ENCODE measurements around the gene TUBB3.
"Not testable (repeated sequence)": the region's sequence is repeated elsewhere in the genome, so short reads cannot be mapped to it uniquely, and the experiment has no call there.

The TUBB3 gene

GRCh38 chr16:89903908-89904515 is 19.1 kb upstream of the TUBB3 start:
- DNase-seq: no peak

DNA sequence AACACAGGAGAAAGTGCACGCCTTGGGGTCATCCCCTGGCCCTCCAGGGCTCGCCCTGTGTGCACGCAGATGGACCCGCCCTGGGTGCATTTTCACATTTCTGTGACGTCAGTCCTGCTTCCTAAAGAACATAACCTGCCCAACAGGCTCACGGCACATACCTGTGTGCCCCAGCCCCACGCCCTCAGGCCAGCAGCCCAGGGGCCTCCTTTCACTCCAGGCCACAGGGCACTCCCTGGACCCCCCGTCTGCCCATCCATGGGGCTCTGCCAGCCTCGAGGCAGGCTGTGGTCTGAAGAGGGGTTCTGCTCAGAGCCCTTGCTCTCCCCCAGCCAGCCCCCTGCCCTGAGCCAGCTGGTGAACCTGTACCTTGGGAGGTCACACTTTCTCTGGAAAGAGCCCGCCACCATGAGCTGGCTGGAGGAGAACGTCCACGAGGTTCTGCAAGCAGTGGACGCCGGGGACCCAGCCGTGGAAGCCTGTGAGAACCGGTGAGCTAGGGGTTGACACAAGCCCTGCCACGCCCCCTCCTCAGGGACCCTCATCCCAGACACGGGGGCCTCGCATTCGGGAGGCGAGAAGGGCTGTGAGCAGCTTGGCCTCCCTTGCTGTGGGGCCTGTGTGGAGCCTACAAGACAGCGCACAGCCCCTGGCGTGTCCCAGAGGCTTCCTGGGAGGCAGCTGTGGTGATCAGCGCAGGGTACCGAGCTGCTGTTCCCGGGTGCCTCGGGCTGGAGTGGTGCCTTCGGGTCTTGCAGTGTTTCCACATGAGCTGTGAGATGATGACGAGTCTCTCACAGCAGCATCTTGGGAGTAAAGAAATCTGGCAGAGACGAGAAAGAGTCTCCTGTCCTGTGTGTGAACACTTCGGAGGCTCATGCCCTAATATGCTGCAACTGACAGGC is 18.3 kb upstream of the TUBB3 start:
- no peak for DNase-seq

DNA sequence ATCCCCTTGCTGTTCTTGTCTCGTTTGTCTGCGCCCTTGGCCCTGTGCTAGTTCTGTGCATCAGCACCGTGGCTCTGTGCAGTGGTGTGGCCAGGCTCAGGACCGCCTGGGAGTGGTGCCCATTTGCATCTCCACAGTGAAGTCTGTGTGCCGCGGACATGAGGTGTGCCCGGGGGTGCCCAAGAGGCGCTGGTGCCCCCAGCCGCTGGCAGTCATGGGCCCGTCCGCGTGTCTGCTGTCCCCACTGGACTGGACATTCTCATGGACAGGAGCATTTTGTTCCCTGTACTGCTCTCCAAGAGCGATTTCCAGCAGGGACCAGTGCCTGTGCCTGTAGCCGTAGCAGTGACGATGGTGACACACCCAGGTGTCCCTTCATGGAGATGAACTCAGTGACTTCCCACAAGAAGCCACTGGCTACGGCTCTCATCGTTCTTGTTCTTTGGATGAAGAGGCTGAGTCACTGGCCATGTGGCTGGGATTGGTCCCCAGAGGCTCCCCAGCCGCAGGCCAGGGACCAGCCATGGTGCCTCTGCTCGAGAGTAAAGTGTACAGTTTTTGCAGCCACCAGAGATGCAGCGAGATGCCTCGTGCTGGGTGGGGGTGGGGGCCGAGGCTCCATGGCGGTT is 17.5 kb upstream of the TUBB3 start:
- no peak for DNase-seq

GRCh38 chr16:89906140-89907025 is 16.8 kb upstream of the TUBB3 start:
- DNase-seq: no peak

DNA sequence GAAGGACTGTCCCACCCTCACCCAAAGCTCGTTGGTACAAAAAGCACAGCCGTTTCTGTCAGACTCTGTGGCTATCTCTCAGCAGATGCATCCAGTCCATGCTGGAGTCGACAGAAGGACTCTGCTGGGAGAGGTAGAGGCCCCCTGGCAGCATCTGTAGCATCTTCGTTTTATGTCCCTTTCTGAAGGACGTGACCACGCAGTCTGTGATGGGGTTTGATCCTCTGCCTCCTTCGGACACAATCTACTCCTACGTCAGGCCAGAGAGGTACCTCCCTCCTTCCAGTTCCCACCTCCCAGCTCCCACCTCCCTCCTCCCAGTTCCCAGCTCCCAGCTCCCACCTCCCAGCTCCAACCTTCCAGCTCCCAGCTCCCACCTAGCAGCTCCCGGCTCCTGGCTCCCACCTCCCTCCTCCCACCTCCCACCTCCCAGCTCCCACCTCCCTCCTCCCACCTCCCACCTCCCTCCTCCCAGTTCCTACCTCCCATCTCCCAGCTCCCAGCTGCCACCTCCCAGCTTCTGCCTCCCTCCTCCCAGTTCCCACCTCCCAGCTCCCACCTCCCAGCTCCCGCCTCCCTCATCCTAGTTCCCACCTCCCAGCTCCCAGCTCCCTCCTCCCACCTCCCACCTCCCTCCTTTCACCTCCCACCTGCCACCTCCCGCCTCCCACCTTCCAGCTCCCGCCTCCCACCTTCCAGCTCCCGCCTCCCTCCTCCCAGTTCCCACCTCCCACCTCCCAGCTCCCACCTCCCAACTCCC is 15.9 kb upstream of the TUBB3 start:
- no peak for DNase-seq

DNA sequence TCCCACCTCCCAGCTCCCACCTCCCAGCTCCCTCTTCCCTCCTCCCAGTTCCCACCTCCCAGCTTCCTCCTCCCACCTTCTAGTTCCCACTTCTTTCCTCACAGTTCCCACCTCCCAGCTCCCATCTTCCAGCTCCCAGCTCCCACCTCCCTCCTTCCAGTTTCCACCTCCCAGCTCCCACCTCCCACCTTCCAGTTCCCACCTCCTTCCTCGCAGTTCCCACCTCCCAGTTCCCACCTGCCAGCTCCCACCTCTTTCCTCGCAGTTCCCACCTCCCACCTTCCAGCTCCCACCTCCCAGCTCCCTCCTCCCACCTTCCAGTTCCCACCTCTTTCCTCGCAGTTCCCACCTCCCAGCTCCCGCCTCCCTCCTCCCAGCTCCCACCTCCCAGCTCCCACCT is 14.9 kb upstream of the TUBB3 start:
- DNase-seq: no peak

- DNase-seq: peak; percentile 67
Measured at GRCh38 chr16:89909777-89910716, 13.1 kb upstream of the TUBB3 start.

DNA sequence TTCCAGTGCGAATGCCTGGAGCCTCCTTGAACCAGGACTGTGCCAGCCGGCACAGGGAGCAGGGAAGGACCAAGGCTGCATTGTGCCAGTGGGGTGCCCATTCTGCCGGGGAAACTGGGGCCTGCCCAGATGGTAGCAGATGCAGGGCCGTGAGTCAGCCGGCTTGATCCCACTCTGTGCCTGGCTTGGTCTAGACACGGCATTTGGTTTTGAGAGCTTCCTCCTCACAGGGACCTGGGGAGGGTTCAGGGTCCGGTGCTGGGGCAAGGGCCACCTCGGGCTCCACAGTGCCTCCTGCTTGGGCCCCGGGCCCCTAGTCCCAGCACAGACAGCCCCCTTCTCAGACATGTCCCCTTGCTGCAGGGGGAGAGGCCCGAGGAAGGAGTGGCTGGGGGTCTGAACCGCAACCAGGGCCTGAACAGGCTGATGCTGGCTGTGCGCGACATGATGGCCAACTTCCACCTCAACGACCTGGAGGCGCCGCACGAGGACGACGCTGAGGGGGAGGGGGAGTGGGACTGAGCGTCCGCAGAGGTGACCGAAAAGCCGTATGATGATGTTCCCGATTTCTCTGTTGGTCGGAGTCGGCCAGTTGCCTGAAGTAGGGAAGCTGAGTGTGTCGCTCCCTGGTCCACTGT is 12.3 kb upstream of the TUBB3 start:
- no peak for DNase-seq

DNA sequence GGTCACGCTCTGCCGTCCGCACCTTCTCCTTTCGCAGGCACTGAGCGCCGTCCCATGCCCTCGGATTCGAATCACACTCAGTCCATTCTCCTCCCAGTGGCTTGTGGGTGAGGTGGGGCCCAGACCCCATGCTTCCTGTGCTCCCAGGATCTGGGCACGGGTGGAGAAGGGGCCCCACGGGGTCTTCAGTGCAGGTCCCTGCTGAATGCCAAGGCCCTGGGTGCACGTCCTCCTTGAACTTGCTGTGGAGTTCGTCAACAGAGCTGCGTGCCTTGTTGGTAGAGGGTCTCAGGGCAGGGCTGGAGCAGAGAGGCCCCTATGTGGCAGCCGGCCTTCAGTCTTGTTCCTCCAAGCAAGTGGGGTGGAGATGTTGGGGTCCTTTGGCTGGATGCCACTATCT is 11.8 kb upstream of the TUBB3 start:
- no peak for DNase-seq

DNA sequence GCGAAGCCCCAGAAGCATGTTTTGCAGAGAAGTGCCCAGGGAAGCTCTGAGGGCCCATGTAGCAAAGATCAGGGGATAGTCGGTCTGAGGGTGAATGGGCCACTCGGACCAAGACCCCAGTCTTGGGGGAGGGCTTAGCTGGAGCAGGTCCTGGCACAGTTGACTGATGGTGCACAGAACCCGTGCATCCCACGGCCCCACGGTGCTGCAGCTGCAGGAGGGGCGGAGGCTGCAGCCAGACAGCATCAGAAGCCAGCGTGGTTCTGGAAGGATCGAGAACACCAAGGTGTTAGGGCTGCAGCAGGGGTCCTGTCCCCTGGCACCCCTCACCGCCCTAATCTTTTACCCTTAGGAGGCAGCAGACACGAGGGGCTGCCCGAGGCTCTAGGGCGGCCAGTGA is 11.0 kb upstream of the TUBB3 start:
- DNase-seq: no peak

- DNase-seq: no peak
Measured at GRCh38 chr16:89912627-89913026, 10.5 kb upstream of the TUBB3 start.

DNA sequence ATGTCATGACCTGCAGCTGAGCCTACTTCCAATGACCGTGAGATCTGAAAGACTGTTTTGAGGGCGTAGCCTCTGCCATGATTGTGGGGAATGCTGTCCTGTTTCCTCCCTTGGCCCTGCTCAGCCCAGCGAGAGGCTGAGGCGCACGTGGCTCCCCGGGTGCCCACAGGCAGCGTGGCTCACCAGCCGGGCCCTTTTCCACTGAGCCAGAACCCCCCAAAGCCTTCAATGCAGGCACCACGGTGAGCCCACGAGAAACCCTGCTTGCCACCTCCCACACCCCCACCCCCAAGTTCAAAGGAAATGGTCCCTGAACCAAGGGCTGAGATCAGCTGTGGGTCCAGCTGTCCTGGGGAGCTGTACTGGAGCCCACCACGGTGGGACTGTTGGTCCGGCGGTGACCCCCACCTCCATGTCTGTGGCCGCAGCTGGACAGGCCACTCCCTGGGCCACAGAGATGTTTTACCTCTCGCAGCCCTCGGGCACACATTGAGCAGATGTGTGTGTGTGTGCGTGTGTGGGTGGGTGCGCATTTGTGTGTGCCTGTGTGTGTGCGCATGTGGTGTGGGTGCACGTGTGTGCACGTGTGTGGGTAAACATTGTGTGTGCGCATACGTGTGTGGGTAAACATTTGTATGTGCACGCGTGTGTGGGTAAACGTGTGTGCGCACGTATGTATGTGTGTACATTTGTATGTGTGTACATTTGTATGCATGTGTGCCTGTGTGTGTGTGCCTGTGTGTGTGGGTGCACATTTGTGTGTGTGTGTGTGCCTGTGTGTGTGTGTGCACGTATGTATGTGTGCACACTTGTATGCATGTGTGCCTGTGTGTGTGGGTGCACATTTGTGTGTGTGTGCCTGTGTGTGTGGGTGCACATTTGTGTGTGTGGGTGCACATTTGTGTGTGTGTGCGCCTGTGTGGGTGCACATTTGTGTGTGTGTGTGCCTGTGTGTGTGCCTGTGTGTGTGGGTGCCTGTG is 9.4 kb upstream of the TUBB3 start:
- no peak for DNase-seq

DNA sequence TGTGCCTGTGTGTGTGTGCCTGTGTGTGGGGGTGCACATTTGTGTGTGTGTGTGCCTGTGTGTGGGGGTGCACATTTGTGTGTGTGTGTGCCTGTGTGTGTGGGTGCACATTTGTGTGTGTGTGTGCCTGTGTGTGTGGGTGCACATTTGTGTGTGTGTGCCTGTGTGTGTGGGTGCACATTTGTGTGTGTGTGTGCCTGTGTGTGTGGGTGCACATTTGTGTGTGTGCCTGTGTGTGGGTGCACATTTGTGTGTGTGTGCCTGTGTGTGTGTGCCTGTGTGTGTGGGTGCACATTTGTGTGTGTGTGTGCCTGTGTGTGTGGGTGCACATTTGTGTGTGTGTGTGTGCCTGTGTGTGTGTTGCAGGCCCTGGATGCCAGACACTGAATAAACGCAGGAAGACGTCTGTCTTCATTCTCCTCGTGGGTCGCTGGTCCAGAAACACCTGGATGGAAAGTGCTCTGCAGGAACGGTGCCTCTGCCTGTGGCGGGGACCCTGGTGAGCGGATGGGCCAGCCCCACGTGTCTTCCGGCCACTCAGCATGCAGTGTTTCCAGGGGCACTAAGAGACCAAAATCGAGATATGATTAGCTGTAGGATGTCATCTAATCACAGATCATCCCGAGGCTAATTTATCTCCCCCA is 8.4 kb upstream of the TUBB3 start:
- DNase-seq: not testable (repeated sequence)

GRCh38 chr16:89915303-89916232 is 7.6 kb upstream of the TUBB3 start:
- no peak for DNase-seq

DNA sequence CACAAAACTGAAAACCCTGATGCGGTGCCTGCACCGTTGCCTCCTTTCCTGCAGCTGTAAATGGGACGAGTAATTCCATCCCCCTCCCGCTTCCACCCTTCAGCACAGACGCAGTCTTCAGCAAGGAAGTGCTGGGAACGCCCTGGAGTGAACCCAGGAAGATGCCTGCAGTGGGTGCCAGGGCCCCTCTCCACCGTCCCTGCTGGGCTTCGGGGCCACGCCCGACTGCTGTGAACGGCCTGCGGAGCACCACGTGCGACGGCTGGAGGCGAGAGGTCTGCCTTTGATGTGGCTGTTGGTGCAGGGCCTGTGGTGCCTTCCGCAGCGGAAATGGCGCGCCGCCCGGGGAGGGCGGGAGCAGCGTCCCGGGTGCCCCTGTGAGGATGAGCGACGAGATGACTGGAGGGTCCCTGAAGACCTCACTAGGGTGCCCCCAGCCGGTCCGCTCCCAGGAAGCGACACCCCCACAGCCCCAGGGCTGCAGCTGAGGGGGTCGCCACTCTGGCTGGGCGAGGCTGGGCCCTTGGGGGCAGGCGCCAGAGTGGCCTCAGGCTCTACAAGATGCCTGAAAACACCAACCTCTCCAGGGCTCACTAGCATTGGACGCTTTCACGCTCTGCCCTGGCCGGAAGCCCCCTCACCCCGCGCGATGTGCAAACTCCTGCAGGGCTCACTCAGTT is 5.2 kb upstream of the TUBB3 start:
- peak; percentile 92 for DNase-seq

DNA sequence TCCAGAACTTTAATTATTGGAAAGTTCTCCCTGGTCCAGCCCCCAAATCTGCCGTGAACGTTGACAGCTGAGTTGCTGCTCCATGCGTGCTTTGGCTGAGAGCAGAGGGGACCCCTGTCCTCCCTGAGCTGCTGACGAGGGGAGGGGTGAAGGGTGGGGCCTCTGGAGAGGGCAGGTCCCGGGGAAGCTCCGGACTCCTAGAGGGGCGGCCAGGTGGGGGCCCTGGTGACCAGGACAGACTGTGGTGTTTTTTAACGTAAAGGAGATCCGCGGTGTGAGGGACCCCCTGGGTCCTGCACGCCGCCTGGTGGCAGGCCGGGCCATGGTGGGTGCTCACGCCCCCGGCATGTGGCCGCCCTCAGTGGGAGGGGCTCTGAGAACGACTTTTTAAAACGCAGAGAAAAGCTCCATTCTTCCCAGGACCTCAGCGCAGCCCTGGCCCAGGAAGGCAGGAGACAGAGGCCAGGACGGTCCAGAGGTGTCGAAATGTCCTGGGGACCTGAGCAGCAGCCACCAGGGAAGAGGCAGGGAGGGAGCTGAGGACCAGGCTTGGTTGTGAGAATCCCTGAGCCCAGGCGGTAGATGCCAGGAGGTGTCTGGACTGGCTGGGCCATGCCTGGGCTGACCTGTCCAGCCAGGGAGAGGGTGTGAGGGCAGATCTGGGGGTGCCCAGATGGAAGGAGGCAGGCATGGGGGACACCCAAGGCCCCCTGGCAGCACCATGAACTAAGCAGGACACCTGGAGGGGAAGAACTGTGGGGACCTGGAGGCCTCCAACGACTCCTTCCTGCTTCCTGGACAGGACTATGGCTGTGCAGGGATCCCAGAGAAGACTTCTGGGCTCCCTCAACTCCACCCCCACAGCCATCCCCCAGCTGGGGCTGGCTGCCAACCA is 4.4 kb upstream of the TUBB3 start, which contains the start of gene MC1R:
Gene MC1R, plus strand, starts transcription at position 410 of the 895 bp plus-strand sequence. Its CDS starts 397 bp downstream, at position 807.
- DNase-seq: peak; percentile 74

All from OCI-M1 (cell line).